Measurements from ENCODE around the gene FAP.

- TF ChIP-seq, protein P1, sequence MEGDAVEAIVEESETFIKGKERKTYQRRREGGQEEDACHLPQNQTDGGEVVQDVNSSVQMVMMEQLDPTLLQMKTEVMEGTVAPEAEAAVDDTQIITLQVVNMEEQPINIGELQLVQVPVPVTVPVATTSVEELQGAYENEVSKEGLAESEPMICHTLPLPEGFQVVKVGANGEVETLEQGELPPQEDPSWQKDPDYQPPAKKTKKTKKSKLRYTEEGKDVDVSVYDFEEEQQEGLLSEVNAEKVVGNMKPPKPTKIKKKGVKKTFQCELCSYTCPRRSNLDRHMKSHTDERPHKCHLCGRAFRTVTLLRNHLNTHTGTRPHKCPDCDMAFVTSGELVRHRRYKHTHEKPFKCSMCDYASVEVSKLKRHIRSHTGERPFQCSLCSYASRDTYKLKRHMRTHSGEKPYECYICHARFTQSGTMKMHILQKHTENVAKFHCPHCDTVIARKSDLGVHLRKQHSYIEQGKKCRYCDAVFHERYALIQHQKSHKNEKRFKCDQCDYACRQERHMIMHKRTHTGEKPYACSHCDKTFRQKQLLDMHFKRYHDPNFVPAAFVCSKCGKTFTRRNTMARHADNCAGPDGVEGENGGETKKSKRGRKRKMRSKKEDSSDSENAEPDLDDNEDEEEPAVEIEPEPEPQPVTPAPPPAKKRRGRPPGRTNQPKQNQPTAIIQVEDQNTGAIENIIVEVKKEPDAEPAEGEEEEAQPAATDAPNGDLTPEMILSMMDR (IDR thresholded peaks at IDR 0.05): no peak
- no peak for TF ChIP-seq ZFX (IDR thresholded peaks at IDR 0.05; ENCODE audit: borderline replicate concordance)
Observed at GRCh38 chr2:162149940-162150339, 93.3 kb downstream of the FAP start.
